PC-3 (cell line): ENCODE data around the gene IQGAP1.

Experiments
- EZH2 ChIP-seq: fragments of 300-600 bp; sonication (generic); IDR thresholded peaks from one replicate; pipeline ENCODE4 v1.6.1; 2017; ENCODE audit warnings: antibody characterized with exemption, mild to moderate bottlenecking, low read length; ENCODE audit not compliant: unreplicated experiment
- TF ChIP-seq, protein P1 (sequence below): fragments of 300-600 bp; sonication (generic); conservative IDR thresholded peaks from 2 replicates; pipeline ENCODE4 v1.5.1; 2017; ENCODE audit warnings: antibody characterized with exemption, low read depth, mild to moderate bottlenecking, low read length

DNA sequence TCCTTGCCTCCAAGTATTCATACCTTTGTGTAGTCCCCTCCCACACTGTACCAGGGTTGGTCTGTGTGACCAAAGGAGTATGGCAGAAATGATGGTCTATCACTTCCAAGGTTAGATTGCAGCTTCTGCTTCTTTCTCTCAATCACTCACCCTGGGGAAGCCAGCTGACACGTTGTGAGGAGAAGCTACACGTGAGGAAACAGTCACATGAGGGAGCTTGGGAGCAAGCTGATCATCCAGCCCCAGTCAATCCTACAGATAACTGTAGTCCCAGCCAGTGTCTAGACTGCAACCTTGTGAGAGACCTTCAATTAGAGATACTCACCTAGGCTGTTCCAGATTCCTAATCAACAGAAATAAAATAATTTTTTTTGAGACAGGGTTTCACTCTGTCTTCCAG, 42.2 kb upstream of the IQGAP1 start:
- TF ChIP-seq, protein P1, sequence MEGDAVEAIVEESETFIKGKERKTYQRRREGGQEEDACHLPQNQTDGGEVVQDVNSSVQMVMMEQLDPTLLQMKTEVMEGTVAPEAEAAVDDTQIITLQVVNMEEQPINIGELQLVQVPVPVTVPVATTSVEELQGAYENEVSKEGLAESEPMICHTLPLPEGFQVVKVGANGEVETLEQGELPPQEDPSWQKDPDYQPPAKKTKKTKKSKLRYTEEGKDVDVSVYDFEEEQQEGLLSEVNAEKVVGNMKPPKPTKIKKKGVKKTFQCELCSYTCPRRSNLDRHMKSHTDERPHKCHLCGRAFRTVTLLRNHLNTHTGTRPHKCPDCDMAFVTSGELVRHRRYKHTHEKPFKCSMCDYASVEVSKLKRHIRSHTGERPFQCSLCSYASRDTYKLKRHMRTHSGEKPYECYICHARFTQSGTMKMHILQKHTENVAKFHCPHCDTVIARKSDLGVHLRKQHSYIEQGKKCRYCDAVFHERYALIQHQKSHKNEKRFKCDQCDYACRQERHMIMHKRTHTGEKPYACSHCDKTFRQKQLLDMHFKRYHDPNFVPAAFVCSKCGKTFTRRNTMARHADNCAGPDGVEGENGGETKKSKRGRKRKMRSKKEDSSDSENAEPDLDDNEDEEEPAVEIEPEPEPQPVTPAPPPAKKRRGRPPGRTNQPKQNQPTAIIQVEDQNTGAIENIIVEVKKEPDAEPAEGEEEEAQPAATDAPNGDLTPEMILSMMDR = no peak
- no peak for TF ChIP-seq EZH2
